Dermis lymphatic vessel endothelial cell (primary cell): ENCODE measurements around the gene YARS1. TPM values are rescaled to one million over a fixed set of nuclear protein-coding genes. Genes with fewer than 3 reads are reported as not detected.

Source experiments
- total RNA-seq: library from RNA; depleted of rRNA; stranded (reverse); fragments of >200 nt; gene quantifications from 2 replicates; pipeline ENCODE4 v1.2.1, GENCODE V29; 2014

The YARS1 gene
- total RNA-seq: 53.0 and 55.7 TPM in 2 replicates

DNA sequence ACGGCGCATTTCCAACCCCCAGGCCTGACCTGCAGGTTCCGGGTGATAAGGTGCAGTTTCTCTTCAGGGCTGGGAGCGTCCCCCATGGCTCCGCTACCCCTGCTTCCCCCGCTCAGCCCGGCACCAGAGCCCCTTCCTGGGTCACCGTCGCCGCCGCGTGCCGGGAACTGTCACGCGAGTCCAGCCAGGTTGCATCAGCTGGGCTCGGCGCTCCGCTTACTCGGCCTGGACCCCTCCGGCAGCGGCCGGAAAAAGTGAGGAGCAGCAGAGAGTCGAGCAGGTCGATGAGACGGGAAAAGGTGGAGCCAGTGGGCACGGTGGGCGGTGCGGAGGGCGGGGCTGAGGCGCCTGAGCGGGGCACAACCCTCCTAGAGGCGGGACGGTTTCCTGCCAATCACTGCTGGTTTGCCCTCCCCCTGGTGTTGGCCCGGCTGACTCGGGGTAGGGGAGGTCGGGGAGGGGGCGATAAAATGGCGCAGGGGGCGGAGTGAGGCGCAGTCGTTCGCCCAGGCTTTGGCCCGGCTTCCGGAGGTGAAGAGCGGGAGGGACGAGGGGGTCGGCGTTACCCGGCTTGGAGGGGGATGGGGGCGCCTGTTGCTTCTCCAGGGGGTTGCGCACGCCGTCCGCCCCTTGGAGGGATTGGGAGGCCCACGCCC is at the start of gene YARS1, which contains the start of gene S100PBP:
Gene YARS1, minus strand, starts transcription at position 200 of the 656 bp plus-strand sequence. Its CDS starts 114 bp downstream, at position 86.
Gene S100PBP, plus strand, starts transcription at position 495 of the 656 bp plus-strand sequence. CDS start 8,447 bp downstream, outside the sequence.

Other genes with a start within 250 kb of the YARS1 start
- 31.7 and 34.5 TPM in 2 replicates for gene ZBTB8OS, start 166.8 kb downstream of the YARS1 start, total RNA-seq
- 180 and 207 TPM in 2 replicates for gene RBBP4, start 166.2 kb downstream of the YARS1 start, total RNA-seq
- gene SYNC, start 114.6 kb downstream of the YARS1 start, total RNA-seq: 13.9 and 18.1 TPM in 2 replicates
- 15.6 and 18.3 TPM in 2 replicates for gene S100PBP, start 295 bp upstream of the YARS1 start, total RNA-seq
- gene FNDC5, start 53.6 kb upstream of the YARS1 start, total RNA-seq: under 0.01 and 0.17 TPM in 2 replicates
- gene HPCA, start 69.1 kb upstream of the YARS1 start, total RNA-seq: not detected in 2 replicates
- 9.1 and 10.2 TPM in 2 replicates for gene TMEM54, start 84.0 kb upstream of the YARS1 start, total RNA-seq
- gene RNF19B, start 147.5 kb upstream of the YARS1 start, total RNA-seq: 10.7 and 12.1 TPM in 2 replicates
- gene AK2, start 219.5 kb upstream of the YARS1 start, total RNA-seq: 69.0 and 74.4 TPM in 2 replicates